K562 (cell line): Measurements from ENCODE around the gene FKBP8. TPM values are rescaled to one million over a fixed set of nuclear protein-coding genes. Genes with fewer than 3 reads are reported as not detected.

ENCODE experiments used
- ATAC-seq: fragments of 200-7000 bp; cut with Tn5 transposase; 3 replicates; pipeline ENCODE4 v1.9.1; 2020; ENCODE audit warnings: moderate library complexity
- BruUV-seq: library from RNA; stranded (reverse); fragments of 400-500 nt; replicated peaks from 2 replicates; lab custom pipeline; 2021; lab: Mats Ljungman, UMichigan
- CTCF ChIA-PET: fragments of 300-600 bp; formaldehyde crosslinking; extraction: SDS; loops from one replicate; lab custom pipeline; 2021; ENCODE audit warnings: low intra/inter-chr PET ratio; lab: Yijun Ruan, JAX
- POLR2A ChIA-PET: fragments of 300-600, 350-650 bp; sonication (Branson Sonifier 250); formaldehyde crosslinking; extraction: SDS; loops from one replicate; lab custom pipeline; 2021; ENCODE audit warnings: antibody characterized with exemption, inconsistent platforms; lab: Yijun Ruan, JAX
- DNase-seq, 4 experiments: peaks; one replicate each; pipeline versions ENCODE4 v3.0.0 to v3.0.0-alpha.2; 2011 to 2018; ENCODE audit warnings: low spot score in 3 of 4, mixed read lengths in 3 of 4; ENCODE audit errors: extremely low read depth in 1 of 4
- FAIRE-seq: peaks from 2 replicates; lab custom pipeline; 2011; peaks lifted over from hg19 to GRCh38; lab: Jason Lieb, UNC
- H2AFZ ChIP-seq: 2 replicates; pipeline ENCODE4 v1.6.0; 2011; ENCODE audit warnings: low read depth, low read length, control low read depth, inconsistent platforms
- H3K27ac ChIP-seq: fragments of 200-600 bp; 3 replicates; pipeline ENCODE4 v1.8.0; 2011; ENCODE audit warnings: low read depth, mild to moderate bottlenecking, control low read depth, inconsistent platforms, low read length, moderate library complexity, mixed read lengths; ENCODE audit errors: extremely low read depth
- H3K27me3 ChIP-seq, 2 experiments: fragments of 300-600 bp in 1 of 2; 2 replicates in 1 of 2; 3 replicates in 1 of 2; pipeline versions ENCODE4 v1.6.0 to v1.8.0; 2011; ENCODE audit warnings: inconsistent platforms in 2 of 2, low read length in 2 of 2, mild to moderate bottlenecking in 1 of 2, mixed read lengths in 1 of 2, moderate library complexity in 1 of 2; ENCODE audit not compliant: control insufficient read depth in 2 of 2, insufficient read depth in 2 of 2
- H3K36me3 ChIP-seq: fragments of 300-600 bp; 3 replicates; pipeline ENCODE4 v1.8.0; 2011; ENCODE audit warnings: mild to moderate bottlenecking, low read length, inconsistent platforms; ENCODE audit not compliant: control insufficient read depth, insufficient read depth
- H3K4me1 ChIP-seq, 2 experiments: fragments of 200-600 bp in 1 of 2; replicated peaks in 1 of 2; 2 replicates in 1 of 2; 3 replicates in 1 of 2; pipeline versions ENCODE4 v1.5.1 to v1.8.0; 2011; ENCODE audit warnings: inconsistent platforms in 2 of 2, low read length in 2 of 2, mild to moderate bottlenecking in 1 of 2, mixed read lengths in 1 of 2, moderate library complexity in 1 of 2; ENCODE audit not compliant: control insufficient read depth in 2 of 2, insufficient read depth in 2 of 2
- H3K4me2 ChIP-seq: 2 replicates; pipeline ENCODE4 v1.6.1; 2011; ENCODE audit warnings: low read length, control low read depth, inconsistent platforms, mixed read lengths; ENCODE audit not compliant: insufficient read depth
- H3K4me3 ChIP-seq: fragments of 200-600 bp; sonication (generic), shearing (Covaris generic); 2 replicates; pipeline ENCODE4 v1.5.1; 2016; ENCODE audit warnings: control low read depth, inconsistent platforms
- H3K79me2 ChIP-seq: fragments of 200-600 bp; 3 replicates; pipeline ENCODE4 v1.8.0; 2011; ENCODE audit warnings: low read length, inconsistent platforms; ENCODE audit not compliant: control insufficient read depth, insufficient read depth
- H3K9ac ChIP-seq, 2 experiments: 2 replicates each; pipeline versions ENCODE4 v1.6.0 to v1.6.1; 2011; ENCODE audit warnings: low read depth in 2 of 2, low read length in 2 of 2, control low read depth in 1 of 2, inconsistent platforms in 1 of 2, mild to moderate bottlenecking in 1 of 2, mixed read lengths in 1 of 2; ENCODE audit not compliant: insufficient read depth in 1 of 2
- H3K9me1 ChIP-seq: one replicate; pipeline ENCODE4 v1.6.0; 2011; ENCODE audit warnings: inconsistent platforms, mild to moderate bottlenecking, low read length, moderate library complexity; ENCODE audit not compliant: control insufficient read depth, insufficient read depth
- H3K9me3 ChIP-seq: replicated peaks from 2 replicates; pipeline ENCODE4 v1.5.1; 2011; ENCODE audit warnings: low read depth, low read length, inconsistent platforms; ENCODE audit not compliant: control insufficient read depth, insufficient read depth
- H4K20me1 ChIP-seq: replicated peaks from 2 replicates; pipeline ENCODE4 v1.6.1; 2011; ENCODE audit warnings: low read length, inconsistent platforms, mixed read lengths; ENCODE audit not compliant: control insufficient read depth, insufficient read depth
- HDAC6 ChIP-seq: IDR thresholded peaks from 2 replicates; pipeline ENCODE4 v1.6.1; 2012; ENCODE audit warnings: low read depth, mild to moderate bottlenecking, control low read depth, inconsistent platforms, low read length, moderate library complexity
- JUND ChIP-seq, 2 experiments: IDR thresholded peaks; 2 replicates in 1 of 2; 3 replicates in 1 of 2; pipeline ENCODE4 v1.6.1; 2011; ENCODE audit warnings: borderline replicate concordance in 2 of 2, low read depth in 2 of 2, low read length in 2 of 2, improper control_type of control experiment in 1 of 2, missing biosample characterization in 1 of 2, missing genetic modification characterization in 1 of 2, missing genetic modification reagents in 1 of 2
- KDM4B ChIP-seq, 2 experiments: fragments of 450-650 bp in 1 of 2; sonication (generic) in 1 of 2; IDR thresholded peaks; 2 replicates each; pipeline ENCODE4 v1.6.1; 2016 to 2017; ENCODE audit warnings: borderline replicate concordance in 2 of 2, antibody characterized with exemption in 1 of 2, low read depth in 1 of 2, mild to moderate bottlenecking in 1 of 2
- RCOR1 ChIP-seq, 2 experiments: IDR thresholded peaks; 2 replicates each; pipeline ENCODE4 v1.6.1; 2012; ENCODE audit warnings: low read depth in 2 of 2, low read length in 2 of 2, borderline replicate concordance in 1 of 2, improper control_type of control experiment in 1 of 2
- ZNF589 ChIP-seq: fragments of 200-800 bp; sonication (Bioruptor generic); IDR thresholded peaks from 2 replicates; pipeline ENCODE4 v1.6.1; 2016; ENCODE audit warnings: low read depth, missing genetic modification characterization, missing compliant biosample characterization
- ZNF830 ChIP-seq: fragments of 250-450 bp; sonication (Bioruptor Pico); IDR thresholded peaks from 2 replicates; pipeline ENCODE4 v1.5.0; 2021; ENCODE audit warnings: mild to moderate bottlenecking
- WGBS: fragments of 100-300 bp; shearing (Covaris generic); methylation state at CpG from one replicate; pipeline ENCODE4 v1.1.6; 2016; ENCODE audit warnings: low coverage, mixed read lengths; ENCODE audit not compliant: insufficient coverage; ENCODE audit errors: missing lambda C conversion rate; 5-methylcytosine and 5-hydroxymethylcytosine counted together
- in situ Hi-C: fragments of 300-500 bp; cut with MboI; formaldehyde crosslinking; loops from 4 replicates; pipeline ENCODE4 v1.15.0; 2018; ENCODE audit warnings: inconsistent platforms, mixed read lengths
- intact Hi-C: fragments of 100-400 bp; cut with micrococcal nuclease; formaldehyde crosslinking; loops from 2 replicates; pipeline ENCODE4 v1.14.2; 2022
- polyA plus RNA-seq, 8 experiments: library from polyadenylated mRNA; depleted of rRNA in 4 of 8; stranded (reverse) in 5 of 8; unstranded in 3 of 8; fragments of >200 nt; fragmentation: Nextera tagmentation in 2 of 8; fragmentation: Illumina TruSeq in 1 of 8; extraction: Ambion mirVana in 2 of 8; extraction: Trizol in 1 of 8; gene quantifications; 2 replicates each; pipeline versions ENCODE4 v1.2.1 to v1.2.3, GENCODE V29; 2011 to 2014; ENCODE audit warnings: inconsistent platforms in 1 of 8, missing spikeins in 1 of 8
- total RNA-seq, 7 experiments: library from RNA; depleted of rRNA in 6 of 7; stranded (reverse); fragments of >200 nt in 6 of 7; fragmentation: Illumina TruSeq in 2 of 7; extraction: Trizol in 2 of 7; gene quantifications; 2 replicates each; pipeline versions ENCODE4 v1.2.1 to v1.2.3, GENCODE V29; 2011 to 2021; ENCODE audit warnings: low replicate concordance in 1 of 7
- TF ChIP-seq, protein P1 (sequence below): sonication (generic); formaldehyde crosslinking; IDR thresholded peaks from 2 replicates; pipeline ENCODE4 v1.8.1; 2023; ENCODE audit warnings: missing genetic modification reagents, mild to moderate bottlenecking, borderline replicate concordance

FKBP8 gene
- total and polyA plus RNA-seq, 9 of the 15 experiments (the other 6 are each of a cell fraction or from before 2014, with no cell fraction given): 0.46 to 236 (median 104) TPM

DNA sequence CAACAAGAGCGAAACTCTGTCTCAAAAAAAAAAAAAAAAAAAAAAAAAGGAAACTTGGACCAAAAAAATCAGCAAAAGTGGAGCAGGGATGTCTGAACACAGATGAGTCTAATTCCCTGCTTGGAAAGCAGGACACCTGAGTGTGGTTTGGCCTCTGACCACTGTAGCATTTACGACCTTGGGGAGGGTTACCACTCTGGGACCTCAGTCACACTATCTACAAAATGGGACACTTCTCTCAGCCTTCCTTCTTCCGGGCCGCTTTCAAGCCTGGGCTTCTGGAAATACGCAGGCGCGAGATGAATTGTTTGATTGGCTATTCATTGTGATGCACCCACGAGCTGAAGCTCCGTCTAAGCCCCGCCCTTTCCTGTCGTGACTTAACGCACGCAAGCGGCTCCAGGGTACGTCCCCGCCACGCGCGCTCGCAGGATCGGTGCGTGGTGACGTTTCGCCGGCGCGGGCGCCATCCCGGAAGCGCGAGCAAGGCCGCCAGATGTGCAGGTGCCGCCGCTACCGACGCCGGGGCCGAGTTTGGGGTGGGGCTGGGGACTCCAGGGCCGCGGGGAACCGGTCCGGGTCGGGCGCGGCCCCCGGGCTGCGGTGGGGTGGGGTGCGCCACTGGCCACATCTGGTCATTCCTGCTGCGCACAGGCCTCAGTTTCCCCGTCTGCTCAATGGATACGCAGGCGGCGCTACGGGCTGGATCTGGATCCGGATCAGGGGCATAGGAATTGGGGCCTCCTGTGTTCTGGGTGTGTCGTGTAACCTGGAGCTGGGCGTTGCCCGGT is 14.2 kb upstream of the FKBP8 start, which contains the start of gene KXD1 (continued):
- TF ChIP-seq, protein P1, sequence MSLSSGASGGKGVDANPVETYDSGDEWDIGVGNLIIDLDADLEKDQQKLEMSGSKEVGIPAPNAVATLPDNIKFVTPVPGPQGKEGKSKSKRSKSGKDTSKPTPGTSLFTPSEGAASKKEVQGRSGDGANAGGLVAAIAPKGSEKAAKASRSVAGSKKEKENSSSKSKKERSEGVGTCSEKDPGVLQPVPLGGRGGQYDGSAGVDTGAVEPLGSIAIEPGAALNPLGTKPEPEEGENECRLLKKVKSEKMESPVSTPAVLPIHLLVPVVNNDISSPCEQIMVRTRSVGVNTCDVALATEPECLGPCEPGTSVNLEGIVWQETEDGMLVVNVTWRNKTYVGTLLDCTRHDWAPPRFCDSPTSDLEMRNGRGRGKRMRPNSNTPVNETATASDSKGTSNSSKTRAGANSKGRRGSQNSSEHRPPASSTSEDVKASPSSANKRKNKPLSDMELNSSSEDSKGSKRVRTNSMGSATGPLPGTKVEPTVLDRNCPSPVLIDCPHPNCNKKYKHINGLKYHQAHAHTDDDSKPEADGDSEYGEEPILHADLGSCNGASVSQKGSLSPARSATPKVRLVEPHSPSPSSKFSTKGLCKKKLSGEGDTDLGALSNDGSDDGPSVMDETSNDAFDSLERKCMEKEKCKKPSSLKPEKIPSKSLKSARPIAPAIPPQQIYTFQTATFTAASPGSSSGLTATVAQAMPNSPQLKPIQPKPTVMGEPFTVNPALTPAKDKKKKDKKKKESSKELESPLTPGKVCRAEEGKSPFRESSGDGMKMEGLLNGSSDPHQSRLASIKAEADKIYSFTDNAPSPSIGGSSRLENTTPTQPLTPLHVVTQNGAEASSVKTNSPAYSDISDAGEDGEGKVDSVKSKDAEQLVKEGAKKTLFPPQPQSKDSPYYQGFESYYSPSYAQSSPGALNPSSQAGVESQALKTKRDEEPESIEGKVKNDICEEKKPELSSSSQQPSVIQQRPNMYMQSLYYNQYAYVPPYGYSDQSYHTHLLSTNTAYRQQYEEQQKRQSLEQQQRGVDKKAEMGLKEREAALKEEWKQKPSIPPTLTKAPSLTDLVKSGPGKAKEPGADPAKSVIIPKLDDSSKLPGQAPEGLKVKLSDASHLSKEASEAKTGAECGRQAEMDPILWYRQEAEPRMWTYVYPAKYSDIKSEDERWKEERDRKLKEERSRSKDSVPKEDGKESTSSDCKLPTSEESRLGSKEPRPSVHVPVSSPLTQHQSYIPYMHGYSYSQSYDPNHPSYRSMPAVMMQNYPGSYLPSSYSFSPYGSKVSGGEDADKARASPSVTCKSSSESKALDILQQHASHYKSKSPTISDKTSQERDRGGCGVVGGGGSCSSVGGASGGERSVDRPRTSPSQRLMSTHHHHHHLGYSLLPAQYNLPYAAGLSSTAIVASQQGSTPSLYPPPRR (CRISPR knock-in tag): no peak
- TF ChIP-seq, all 486 proteins: peak for 132

DNA sequence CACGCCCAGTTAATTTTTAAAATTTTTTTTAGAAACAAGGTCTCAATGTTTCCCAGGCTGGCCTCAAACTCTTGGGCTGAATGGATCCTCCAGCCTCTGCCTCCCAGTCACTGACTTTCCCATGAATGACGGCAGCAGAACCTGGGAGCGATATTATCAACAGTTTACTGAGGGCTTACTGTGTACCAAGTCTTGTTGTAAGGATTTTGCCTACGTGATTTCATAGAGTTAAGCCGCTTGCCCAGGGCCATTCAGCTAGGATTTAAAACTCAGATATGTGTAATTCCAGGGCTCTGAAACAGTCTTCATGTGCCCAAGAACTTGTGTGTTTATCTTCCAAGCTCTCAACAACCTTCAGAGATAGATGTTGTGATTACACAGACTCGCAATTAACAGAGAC is 8.3 kb upstream of the FKBP8 start:
- intact Hi-C loops (no loop called here), in situ Hi-C loops (no loop called here)
- H3K9me1 ChIP-seq: no peaks in the 10 kb centered on the region
- H3K79me2 ChIP-seq: no peaks in the 10 kb centered on the region
- H3K9ac ChIP-seq: no peak overlapping the region; a peak in 1 of 4 replicates
- peak overlapping the region; percentile 34 for H2AFZ ChIP-seq
- ChIA-PET POLR2A (no interaction called here), CTCF (interaction anchor here (0.7 kb wide), 1 partner anchor 50 kb away, joined by 4 read pairs; no protein-coding TSS in a partner anchor)
- H3K36me3 ChIP-seq: no peaks in the 10 kb centered on the region
- WGBS: 16% methylated on average over 6 of the region's 6 CpGs
- no peaks in the 10 kb centered on the region for H4K20me1 ChIP-seq
- no TSS peak for BruUV-seq
- H3K4me3 ChIP-seq: no peak overlapping the region
- H3K27me3 ChIP-seq: no peaks in the 10 kb centered on the region
- FAIRE-seq (peak; percentile 42), DNase-seq (peak in 1 of 4 experiments; percentile 17), ATAC-seq (peak; percentile 44)
- no peak overlapping the region for H3K27ac ChIP-seq
- H3K9me3 ChIP-seq: no peaks in the 10 kb centered on the region
- H3K4me2 ChIP-seq: no peak overlapping the region
- peaks cover 0 to 9% of the 10 kb centered on the region in 2 experiments; a peak in 2 of 5 replicates for H3K4me1 ChIP-seq
- 0 out of 4 replicates have a peak, but pooled peaks of 1 of the 2 experiments have one; percentile 24 for TF ChIP-seq RCOR1 (IDR thresholded peaks at IDR 0.05; ENCODE audit: borderline replicate concordance in 1 of 2, low read depth in 2 of 2, low read length in 2 of 2)
- no peak for TF ChIP-seq HDAC6
- no peak for TF ChIP-seq ZNF589 (CRISPR knock-in tag)
- TF ChIP-seq ZNF830 (CRISPR knock-in tag): no peak
- no peak for TF ChIP-seq KDM4B (IDR thresholded peaks at IDR 0.05; ENCODE audit: borderline replicate concordance in 2 of 2, low read depth in 1 of 2)
- TF ChIP-seq, protein P1 (CRISPR knock-in tag): no peak
- 0 out of 2 replicates have a peak, but pooled peaks have one; percentile 8 for TF ChIP-seq JUND (IDR thresholded peaks at IDR 0.05; ENCODE audit: borderline replicate concordance, low read depth, low read length)
- no peak for TF ChIP-seq JUND (tag; IDR thresholded peaks at IDR 0.05; ENCODE audit: borderline replicate concordance, low read depth, low read length)
